HG02588 (cell line): Measurements from ENCODE around the gene CMBL.
A peak's percentile ranks its signal among the peaks of the same experiment; 100 is the strongest.

Source experiments
- ATAC-seq: cut with Tn5 transposase; IDR thresholded peaks from one replicate; pipeline ENCODE4 v1.9.1; 2021; ENCODE audit warnings: mild to moderate bottlenecking, moderate library complexity; ENCODE audit not compliant: unreplicated experiment

Gene CMBL

DNA sequence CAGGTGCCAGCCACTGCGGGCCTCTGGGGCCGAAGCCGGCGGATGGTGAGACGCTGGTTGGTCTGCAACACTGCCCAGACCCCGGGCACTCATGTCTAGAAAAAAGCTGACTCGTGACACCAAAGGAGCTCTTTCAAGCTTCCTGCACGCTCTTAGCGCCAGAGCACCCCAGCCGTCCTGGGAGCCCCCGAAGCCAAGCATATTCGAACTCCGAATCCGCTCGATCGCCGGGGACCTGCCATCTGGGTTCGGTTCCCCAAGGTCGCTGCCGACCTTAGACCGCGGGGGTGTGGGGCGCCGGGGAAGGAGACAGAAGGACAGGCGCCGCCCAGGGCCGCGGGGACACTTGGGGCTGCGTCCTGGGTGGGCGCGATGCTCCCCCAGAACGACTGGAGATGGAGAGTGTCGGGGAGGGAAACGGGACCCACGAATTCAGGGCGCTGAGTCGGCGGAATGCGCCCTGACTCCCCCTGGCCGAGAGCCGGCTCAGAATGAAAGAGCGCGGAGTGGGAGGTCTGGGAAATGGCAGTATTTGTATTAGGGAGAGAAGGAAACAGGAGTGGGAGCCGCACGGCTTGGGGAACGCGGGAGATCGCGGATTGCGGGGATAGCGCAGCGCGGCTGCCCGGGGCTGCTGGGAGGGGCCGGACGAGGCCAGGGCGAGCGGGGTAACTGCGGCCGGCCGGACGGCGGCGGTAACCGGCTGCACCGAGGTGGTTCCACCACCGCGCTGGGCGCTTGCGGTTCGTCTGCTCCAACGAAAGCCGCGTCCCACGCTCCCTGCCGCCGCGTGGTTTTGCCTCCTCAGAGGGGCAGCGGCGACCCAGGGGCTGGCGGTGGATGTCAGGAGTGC, 25.7 kb upstream of the CMBL start:
- ATAC-seq = peak; percentile 68

DNA sequence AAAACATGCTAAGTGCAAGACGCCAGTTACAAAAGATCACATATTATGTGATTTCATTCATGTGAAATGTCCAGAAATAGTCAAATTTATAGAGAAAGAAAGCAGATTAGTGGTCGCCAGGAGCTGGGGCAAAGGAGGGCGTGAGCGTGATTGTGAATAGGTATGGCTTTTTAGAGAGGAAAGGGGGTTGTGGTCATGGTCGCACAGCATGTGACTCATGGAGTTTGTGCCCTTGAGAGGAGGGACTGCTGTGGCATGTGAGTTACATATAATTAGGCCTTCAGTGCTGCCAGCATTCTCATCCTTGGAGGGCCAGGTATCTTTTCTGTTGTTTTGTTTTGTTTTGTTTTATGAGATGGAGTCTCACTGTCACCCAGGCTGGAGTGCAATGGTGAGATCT, 24.6 kb upstream of the CMBL start:
- ATAC-seq = no peak

DNA sequence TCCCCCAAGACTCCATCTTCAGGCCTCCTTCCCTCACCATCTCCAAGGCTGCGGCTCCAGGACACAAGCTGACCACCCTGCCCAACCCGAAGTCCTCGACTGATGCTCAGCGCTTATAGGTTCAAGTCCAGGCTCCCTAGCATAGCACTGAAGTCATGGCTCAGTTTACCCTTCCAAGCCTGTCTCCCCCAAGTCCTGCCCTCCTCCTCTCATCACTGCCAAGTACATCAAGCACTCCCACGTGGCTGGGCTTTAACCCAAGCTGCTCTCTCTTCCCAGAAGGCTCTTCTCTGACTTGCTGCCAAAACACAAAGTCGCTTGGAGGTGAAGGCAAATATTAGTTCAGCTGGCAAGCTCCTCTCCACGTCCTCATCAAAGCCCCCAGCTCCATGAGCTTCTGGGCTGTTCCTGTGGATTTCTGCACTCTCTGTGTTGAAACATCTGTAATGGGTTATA, 23.7 kb upstream of the CMBL start:
- ATAC-seq = no peak

DNA sequence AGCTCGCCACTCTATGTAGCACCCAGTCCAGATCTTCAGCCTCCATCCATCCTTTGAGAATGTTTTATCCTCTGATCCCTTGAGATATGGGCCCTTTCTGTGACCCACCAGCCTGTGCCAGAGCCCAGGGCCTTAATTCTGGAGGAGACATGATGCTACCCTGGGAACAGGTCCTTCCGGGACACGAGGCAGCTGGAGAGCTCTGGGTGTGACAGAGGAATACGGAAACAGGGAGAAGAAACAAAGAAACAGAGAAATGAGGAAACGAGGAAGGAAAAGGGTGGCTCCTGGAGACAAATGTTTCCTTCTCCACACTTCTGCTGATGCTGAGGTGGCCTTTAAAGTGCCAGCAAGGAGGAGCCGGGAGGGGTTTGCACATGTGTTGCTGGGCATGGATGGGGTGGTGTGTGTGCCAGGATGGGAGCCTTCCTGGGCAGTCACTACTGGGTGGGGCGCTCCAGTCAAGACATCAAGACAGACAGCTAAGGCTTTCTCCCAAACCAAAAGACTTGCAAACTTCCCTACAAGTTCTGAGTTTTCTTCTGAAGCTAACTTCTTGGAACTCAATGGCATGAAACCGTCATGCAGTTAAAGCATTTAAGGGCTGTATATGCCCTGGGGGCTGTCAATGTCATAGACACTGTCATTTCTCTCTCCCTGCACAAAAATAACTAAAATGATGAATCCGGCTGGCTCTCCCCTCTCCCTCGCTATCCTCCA, 23.0 kb upstream of the CMBL start:
- ATAC-seq = no peak

DNA sequence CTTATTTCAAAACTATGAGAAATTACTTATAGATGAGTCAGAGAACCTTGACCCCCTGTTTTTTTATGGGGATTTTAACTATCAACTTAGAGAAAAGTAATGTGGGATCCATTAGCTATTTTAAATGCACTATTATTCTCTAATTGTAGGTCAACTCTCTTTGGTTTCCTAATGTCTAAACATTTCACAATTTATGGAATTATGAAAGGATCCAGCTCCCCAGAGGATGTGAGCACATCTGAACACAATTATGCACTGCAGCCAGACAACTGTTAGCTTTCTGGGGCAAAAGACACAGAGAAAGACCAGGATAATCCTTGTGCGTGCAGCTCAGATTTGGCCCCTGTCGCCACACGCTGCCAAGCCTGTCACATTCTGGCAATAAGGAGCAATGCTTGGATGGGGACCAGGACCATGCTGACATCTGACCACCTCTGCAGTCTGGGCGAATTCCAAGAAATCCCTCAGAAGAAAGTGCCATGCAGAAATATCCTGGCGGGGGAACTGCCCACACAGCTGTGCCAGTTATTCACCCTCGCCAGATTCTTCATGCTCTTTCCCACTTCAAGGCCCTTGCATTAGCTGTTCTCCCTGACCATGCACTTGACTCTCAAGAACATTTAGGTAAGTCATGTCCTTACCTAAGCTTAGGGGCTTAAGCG, 22.2 kb upstream of the CMBL start:
- no peak for ATAC-seq

DNA sequence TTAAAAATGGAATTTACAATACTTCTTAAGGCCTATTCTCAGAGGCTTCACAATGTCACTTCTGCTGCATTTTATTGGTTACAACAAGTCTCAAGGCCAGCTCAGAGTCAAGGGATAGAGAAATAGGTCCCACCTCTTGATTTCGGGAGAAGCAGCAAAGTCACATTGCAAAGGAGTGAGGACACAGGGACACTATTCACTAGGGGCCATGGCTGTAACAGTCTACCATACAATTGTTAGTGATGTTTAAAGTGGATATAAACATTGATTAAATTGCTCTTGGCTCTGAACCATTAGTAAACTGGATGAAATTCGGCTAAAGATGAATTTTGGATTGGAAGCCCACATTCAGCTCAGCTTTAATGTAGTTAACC, 21.7 kb upstream of the CMBL start:
- ATAC-seq = no peak

DNA sequence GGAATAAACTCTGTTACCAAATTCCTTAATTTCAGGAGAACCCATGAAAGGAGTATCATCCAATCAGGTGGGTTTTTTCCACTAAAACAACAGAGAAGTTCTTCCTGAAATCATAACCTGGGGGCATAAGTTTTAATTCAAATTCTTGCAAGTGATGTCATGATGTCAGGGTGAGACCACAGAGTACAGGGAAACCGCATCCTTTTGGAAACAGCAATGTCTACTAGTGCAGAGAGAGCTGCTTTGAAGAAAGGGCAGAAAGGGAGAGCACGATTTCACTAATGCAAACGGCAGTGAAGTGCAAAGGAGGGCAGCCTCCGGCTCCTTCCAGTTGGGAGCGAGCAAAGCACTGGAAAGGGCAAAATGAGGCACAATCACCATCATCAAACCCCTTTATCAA, 20.6 kb upstream of the CMBL start:
- no peak for ATAC-seq

DNA sequence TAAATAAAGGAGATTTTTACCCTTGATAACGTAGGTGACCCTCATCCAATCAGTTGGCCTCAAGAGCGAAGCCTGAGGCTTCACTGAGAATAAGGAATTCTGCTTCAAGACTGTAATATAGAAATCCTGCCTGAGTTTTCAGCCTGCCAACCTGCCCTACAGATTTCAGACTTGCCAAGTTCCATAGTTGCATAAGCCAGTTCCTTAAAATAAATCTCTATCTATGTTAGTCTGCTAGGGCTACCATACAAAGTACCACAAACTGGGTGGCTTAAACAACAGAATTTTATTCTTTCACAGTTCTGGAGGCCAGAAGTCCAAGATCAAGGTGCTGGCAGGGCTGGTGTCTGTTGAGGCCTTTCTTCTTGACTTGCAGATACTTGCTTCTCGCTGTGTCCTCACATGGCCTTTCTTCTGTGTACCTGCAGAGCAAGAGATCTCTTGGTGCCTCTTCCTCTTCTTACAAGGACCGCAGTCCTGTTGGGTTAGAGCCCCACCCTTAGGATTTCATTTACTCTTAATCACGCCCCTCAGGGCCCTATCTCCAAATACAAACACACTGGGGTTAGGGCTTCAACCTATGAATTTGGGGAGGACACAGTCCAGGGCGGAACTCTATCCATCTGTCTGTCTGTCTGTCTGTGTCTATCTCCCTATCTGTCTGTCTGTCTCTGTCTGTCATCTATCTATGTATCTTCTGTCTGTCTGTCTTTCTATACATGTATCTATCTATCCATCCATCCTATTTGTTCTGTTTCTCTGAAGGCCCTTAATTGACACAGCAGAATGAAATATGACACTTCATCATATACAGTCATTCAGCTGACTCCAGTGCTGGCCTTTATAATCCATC, 17.0 kb upstream of the CMBL start:
- ATAC-seq = no peak

DNA sequence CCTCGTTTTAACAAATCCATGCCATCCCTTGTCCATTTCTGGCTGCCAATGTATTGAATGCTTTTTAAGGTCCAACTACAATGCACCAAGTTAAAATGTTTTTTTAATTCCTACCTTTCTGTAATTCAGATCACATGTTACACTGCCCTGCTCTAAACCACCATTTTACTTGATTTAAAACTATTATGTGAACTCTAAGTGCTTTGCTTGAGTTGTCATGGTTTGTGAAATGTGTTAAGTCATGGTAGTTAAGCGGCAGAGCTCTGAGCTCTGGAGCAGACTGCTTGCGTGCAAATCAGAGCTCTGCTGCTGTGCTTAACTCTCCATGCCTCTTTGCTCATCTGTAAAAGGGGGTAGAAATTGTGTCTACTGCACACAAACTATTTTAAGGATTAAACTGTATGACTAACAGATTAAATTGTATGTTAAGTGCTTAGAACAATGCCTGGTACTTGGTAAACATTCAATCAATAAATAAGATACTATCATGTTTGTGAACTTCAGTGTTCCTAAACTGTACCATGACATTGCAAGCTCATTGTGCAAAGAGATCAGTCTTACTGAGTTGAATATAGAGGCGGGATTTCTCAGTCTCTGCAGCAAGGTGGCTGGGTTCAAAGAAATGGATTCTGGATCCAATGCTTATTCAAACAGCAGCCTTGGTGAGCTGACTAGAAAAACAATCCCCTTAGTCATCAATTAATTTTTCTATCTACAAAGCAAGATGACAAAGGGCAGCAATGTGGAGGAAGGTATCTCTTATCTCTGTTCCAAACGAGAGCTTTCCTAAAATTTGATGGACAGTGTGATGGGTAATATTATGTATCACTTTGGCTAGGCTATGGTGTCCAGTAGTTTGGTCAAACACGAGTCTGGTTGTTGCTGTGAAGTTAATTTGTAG, 16.1 kb upstream of the CMBL start:
- no peak for ATAC-seq

DNA sequence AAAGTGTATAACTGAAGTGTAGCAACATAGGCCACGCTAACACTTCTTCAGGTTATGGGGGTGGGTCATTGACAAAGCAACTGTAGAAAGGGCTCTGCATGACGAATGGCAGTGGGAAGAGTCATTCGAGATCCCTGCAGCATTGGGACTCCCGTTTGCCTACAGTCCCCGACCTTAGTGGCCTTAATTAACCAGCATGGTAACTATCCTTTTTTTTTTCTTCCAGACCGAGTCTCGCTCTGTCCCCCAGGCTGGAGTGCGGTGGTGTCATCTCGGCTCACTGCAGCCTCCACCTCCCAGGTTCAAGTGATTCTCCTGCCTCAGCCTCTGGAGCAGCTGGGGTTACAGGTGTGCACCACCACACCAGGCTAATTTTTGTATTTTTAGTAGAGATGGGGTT, 14.2 kb upstream of the CMBL start:
- ATAC-seq = no peak

DNA sequence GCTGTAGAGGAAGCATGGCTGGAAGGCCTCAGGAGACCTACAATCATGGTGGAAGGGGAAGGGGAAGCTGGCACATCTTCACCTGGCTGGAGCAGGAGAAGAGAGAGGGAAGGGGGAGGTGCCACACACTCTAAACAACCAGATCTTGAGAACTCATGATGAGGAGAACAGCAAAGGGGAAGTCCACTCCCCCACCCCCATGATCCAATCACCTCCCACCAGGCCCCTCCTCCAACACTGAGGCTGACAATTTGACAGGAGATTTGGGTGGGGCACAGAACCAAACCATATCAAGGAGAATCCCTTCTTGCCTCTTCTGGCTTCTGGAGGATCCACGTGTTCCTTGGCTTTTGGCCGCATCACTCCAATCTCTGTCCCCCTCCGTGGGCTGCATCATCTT, 13.1 kb upstream of the CMBL start:
- ATAC-seq = no peak

DNA sequence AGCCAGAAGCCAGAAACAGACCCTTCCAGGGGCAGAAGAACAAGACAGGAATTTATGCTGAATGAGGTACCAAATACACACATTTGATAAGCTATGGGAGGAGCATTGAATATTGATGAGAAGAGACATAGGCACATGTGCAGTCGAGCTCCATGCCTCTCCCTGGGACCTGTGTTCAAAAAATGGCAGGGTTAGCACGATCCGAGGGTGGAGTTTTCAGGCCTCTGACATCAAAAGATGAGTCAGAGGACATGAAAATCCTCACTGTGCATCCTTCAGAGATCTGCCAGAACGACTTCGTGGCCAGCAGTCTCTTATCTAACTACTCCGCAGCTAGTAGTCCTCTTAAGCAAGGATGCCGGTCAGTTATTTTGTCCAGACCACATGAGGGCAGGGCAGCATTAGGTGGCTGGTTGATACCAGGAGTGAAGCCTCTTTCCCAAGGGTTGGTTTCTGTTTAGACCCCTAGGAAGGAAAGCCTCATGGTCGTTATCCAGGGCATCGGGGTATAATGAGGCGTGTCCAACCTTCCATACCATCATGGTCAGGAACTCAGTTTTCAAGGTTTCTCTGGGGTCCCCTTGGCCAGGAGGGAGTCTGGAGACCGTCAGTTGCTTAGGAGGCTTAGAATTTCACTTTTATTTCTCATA, 11.6 kb upstream of the CMBL start:
- ATAC-seq = no peak

DNA sequence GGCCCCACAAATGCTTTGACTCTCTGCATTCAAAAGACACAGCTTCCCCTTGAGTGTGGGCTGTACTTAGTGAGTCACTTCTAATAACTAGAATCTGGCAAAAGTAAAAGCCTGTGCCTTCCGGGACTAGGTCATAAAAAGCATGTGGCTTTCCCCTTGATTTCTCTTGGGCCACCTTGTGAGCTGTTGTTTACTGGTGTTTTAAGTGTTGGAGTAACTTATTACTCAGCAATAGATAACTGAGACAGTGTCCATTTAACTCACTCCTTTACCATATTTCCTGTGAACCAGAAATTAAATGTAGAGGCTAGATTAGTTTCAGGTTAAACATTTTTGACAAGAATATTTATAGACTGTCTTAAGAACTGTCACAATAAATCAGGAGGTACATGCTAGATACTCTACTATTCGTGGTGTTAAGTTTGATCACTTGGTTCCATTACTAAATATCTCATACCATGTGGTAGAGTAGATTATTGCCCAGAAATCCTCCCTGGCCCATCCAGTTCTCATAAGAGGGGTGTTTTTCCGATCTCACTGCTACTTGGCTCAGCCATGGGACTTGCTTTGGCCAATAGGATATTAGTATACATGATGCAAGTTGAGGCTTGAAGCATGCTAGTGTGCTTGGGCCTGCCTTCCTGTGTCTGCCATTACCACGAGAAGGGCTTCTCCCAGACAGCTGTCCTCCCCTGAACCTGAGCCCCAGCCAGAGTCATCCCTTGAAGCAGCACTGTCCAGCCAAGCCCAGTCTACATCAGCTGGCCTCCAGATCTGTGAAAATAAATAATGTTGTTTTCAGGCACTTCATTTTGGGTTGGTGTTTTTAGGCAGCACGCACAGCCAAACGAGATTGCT, 10.4 kb upstream of the CMBL start:
- ATAC-seq = no peak

DNA sequence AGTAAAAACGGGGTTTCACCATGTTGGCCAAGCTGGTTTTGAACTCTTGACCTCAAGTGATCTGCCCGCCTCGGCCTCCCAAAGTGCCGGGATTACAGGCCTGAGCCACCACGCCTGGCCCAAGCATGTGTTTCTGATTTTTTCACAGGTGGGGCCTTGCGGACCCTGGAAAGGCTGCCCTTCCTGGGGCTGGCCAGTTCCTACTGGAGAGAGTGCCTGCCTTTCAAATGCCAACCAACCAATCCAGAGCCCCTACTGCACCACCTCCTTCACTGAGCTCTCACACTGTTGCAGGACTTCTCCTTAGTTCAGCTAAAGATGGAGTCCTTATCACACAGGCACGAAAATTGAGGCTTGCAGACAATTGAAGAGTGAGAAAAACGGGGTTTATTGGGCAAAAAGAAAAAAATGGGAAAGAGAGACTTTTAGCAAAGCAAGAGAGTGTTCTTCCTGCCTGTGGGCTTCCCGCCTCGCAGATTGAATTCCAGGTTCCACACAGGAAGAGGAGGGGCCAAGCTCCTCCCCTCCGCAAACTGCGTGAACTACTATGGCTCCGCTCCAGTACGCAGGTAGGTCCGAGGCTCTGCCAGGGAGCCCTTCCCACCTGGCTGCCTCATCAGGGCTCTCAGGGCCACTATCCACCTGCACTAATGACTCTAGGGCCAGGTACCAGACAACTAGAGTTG, 8.3 kb upstream of the CMBL start:
- no peak for ATAC-seq

DNA sequence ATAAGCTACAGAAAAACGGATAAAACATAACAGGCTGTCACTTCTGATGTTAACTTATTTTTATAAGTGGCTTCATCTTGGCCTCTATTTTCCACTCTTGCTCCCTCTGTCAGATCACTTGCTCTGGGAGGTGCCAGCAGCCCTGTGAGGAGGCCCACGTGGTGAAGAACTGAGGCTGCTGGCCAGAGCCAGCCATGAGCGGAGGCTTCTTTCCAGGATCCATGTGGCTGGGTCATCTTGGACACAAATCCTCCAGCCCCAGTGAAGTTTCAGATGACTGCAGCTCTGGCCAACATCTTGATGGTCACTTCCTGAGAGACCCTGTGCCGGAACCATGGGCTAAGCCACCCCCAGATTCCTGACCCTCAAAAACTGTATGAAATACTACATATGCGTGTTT, 7.5 kb upstream of the CMBL start:
- no peak for ATAC-seq

DNA sequence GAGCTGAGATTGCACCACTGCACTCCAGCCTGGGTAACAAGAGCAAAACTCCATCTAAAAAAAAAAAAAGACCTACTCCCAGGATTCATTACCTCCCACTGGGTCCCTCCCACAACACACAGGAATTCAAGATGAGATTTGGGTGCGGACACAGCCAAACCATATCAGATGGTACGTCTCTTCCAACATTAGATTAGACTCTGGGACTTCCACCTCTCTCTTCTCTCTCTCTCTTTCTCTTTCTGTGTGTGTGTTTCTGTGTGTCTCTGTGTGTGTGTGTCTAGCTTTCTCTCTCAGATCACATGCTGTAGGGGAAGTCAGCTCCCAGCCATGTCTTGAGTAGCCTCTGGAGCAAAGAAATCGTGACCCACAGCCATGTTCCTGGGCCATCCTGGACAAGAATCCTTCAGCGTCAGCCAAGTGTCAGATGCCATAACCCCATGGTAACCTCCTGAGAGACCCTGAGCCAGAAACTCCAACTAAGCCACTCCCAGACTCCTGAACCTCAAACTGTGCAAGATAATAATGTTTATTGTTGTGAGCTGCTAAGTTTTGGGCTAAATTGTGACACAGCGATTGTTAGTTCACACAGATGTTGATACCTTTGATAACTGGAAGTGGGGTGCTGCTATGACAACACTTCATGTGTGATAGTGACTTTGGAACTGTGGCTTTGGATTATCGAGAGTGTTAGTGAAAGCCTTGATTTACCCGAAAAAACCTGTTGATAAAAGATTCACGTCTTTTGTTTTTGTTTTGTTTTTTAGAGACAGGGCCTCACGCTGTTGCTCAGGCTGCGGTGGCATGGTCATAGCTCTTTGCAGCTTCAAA, 4.1 kb upstream of the CMBL start:
- no peak for ATAC-seq
